Trophoblast cell (in vitro differentiated cells and primary cell): ENCODE measurements around the gene KCTD5.

Source experiments
- DNase-seq, 2 donors: peaks; one replicate each; pipeline ENCODE4 v3.0.0-alpha.2; 2016
- H2AFZ ChIP-seq: 2 replicates; pipeline ENCODE4 v1.6.1; 2013; ENCODE audit warnings: low read length, moderate library complexity, mild to moderate bottlenecking; ENCODE audit not compliant: insufficient read depth, poor library complexity
- H2AK5ac ChIP-seq: 2 replicates; pipeline ENCODE4 v1.6.1; 2013; ENCODE audit warnings: mild to moderate bottlenecking, low read length
- H2BK120ac ChIP-seq: 2 replicates; pipeline ENCODE4 v1.6.1; 2013; ENCODE audit warnings: low read length, mild to moderate bottlenecking, moderate library complexity; ENCODE audit not compliant: insufficient read depth, poor library complexity
- H2BK12ac ChIP-seq: 2 replicates; pipeline ENCODE4 v1.6.1; 2013; ENCODE audit warnings: mild to moderate bottlenecking, low read length, moderate library complexity
- H2BK5ac ChIP-seq: 2 replicates; pipeline ENCODE4 v1.6.1; 2013; ENCODE audit warnings: low read length, low read depth, moderate library complexity, mild to moderate bottlenecking; ENCODE audit not compliant: poor library complexity
- H3K14ac ChIP-seq: 2 replicates; pipeline ENCODE4 v1.6.1; 2013; ENCODE audit warnings: mild to moderate bottlenecking, low read length
- H3K18ac ChIP-seq: 2 replicates; pipeline ENCODE4 v1.6.1; 2013; ENCODE audit warnings: mild to moderate bottlenecking, low read length
- H3K23ac ChIP-seq: 2 replicates; pipeline ENCODE4 v1.6.1; 2013; ENCODE audit warnings: low read length
- H3K27ac ChIP-seq: 2 replicates; pipeline ENCODE4 v1.5.1; 2013; ENCODE audit warnings: low read depth, mild to moderate bottlenecking, inconsistent platforms, low read length, moderate library complexity
- H3K27me3 ChIP-seq: 2 replicates; pipeline ENCODE4 v1.6.1; 2013; ENCODE audit warnings: inconsistent platforms, mild to moderate bottlenecking, low read length, moderate library complexity; ENCODE audit not compliant: insufficient read depth
- H3K36me3 ChIP-seq, 2 experiments: 1 replicate in 1 of 2; 2 replicates in 1 of 2; pipeline ENCODE4 v1.6.1; 2013; ENCODE audit warnings: low read length in 2 of 2, mild to moderate bottlenecking in 2 of 2, moderate library complexity in 1 of 2; ENCODE audit not compliant: insufficient read depth in 2 of 2, control insufficient read depth in 1 of 2
- H3K4ac ChIP-seq: 2 replicates; pipeline ENCODE4 v1.6.1; 2013; ENCODE audit warnings: low read depth, mild to moderate bottlenecking, low read length, moderate library complexity
- H3K4me1 ChIP-seq, 2 experiments: 1 replicate in 1 of 2; 2 replicates in 1 of 2; pipeline ENCODE4 v1.6.1; 2013; ENCODE audit warnings: low read length in 2 of 2, mild to moderate bottlenecking in 2 of 2, moderate library complexity in 1 of 2; ENCODE audit not compliant: insufficient read depth in 2 of 2, control insufficient read depth in 1 of 2
- H3K4me2 ChIP-seq: 2 replicates; pipeline ENCODE4 v1.6.1; 2013; ENCODE audit warnings: inconsistent platforms, mild to moderate bottlenecking, low read length, moderate library complexity
- H3K4me3 ChIP-seq: 2 replicates; pipeline ENCODE4 v1.5.1; 2013; ENCODE audit warnings: mild to moderate bottlenecking, low read depth, low read length, inconsistent platforms
- H3K79me1 ChIP-seq: one replicate; pipeline ENCODE4 v1.6.1; 2013; ENCODE audit warnings: low read length
- H3K79me2 ChIP-seq: 2 replicates; pipeline ENCODE4 v1.6.1; 2013; ENCODE audit warnings: low read length, mild to moderate bottlenecking; ENCODE audit not compliant: control insufficient read depth, insufficient read depth, poor library complexity
- H3K9ac ChIP-seq: 2 replicates; pipeline ENCODE4 v1.6.1; 2013; ENCODE audit warnings: mild to moderate bottlenecking, low read length
- H3K9me3 ChIP-seq: 2 replicates; pipeline ENCODE4 v1.6.1; 2013; ENCODE audit warnings: low read depth, mild to moderate bottlenecking, control low read depth, inconsistent platforms, low read length; ENCODE audit not compliant: insufficient read depth
- H4K12ac ChIP-seq: 2 replicates; pipeline ENCODE4 v1.6.1; 2013; ENCODE audit warnings: low read depth, mild to moderate bottlenecking, low read length, moderate library complexity
- H4K8ac ChIP-seq: 2 replicates; pipeline ENCODE4 v1.6.1; 2013; ENCODE audit warnings: low read depth, mild to moderate bottlenecking, low read length, moderate library complexity
- H4K91ac ChIP-seq: one replicate; pipeline ENCODE4 v1.6.1; 2013; ENCODE audit warnings: low read depth, mild to moderate bottlenecking, low read length, moderate library complexity
- WGBS: extraction: QIAGEN DNeasy Blood & Tissue Kit; methylation state at CpG from one replicate; pipeline ENCODE4 v1.1.7; 2013; ENCODE audit warnings: missing lambda C conversion rate; ENCODE audit not compliant: insufficient read length, insufficient coverage; ENCODE audit errors: extremely low coverage; 5-methylcytosine and 5-hydroxymethylcytosine counted together

KCTD5 gene

DNA sequence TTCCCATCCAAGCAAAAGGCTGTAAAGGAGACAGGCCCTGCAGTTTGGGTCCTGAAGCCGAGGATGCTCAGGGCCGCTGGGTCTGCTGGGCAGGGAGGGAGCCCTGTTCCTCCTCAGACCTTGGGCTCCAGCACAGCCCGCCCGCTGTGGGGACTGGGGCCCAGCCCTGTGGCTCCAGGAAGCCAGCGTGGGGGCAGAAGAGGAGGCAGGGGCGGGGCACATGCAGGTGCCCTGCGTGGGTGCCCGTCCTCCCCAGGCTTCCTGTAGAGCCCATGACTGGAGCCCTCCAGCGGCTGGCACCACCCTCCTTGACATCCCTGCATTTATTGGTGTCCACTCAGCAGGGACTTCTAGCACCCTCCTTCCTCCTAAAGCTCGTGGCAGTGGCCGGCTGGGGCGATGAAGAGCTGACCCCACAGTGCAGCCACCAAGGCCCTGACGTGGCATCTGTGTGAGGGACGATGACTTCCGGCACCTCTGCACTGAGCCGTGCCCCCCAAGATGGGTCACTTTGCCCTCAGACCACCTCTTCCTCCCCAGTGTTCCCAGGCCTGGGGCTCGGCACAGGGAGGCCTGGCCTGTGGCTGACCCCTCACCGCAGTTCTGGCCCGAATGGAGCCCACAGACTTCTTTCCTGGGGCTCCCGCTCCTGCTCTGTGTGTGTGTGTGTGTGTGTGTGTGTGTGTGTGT, 27.8 kb downstream of the KCTD5 start:
- Histone ChIP-seq H3K9ac (no peak overlapping the region), H2AK5ac (no peak overlapping the region), H4K8ac (no peak overlapping the region), H3K4me3 (no peak overlapping the region), H4K12ac (no peak overlapping the region), H3K4me1 (no peaks in the 10 kb centered on the region), H2AFZ (no peak overlapping the region), H3K36me3 (peaks cover 37 to 38% of the 10 kb centered on the region in 2 experiments), H4K91ac (no peak overlapping the region), H3K4ac (no peak overlapping the region), H3K79me2 (no peaks in the 10 kb centered on the region), H3K4me2 (no peak overlapping the region), H3K23ac (no peak overlapping the region), H3K14ac (no peak overlapping the region), H3K9me3 (no peaks in the 10 kb centered on the region), H2BK5ac (no peak overlapping the region), H3K79me1 (no peaks in the 10 kb centered on the region), H3K27ac (no peak overlapping the region), H2BK120ac (no peak overlapping the region), H3K18ac (no peak overlapping the region), H3K27me3 (no peaks in the 10 kb centered on the region), H2BK12ac (no peak overlapping the region)
- DNase-seq = no peak
- WGBS = no CpG with 5 or more reads among the region's 20 CpGs

DNA sequence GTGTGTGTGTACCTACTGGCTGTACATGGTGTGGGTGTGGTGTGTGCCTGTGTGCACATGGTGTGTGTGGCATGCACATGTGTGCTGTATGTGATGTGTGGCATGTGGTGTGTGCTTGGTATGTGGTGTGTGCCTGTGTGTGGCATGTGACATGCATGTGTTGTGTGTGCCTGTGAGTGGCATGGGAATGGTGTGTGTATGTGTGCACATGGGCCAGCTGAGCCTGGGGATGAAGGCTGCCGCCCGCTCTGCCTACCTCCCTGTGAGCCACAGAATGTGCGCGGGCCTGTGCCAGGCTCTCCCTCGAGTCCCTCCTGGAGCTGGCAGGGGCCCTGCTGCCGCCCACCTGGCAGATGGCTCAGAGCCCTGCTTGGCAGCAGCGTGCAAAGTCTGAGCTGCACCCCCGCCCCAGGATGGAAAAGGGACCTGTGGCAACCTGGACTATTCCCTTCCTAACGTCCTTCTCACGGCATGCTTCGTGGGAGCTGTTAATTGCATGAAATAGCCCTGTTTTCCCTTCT, 28.4 kb downstream of the KCTD5 start:
- Histone ChIP-seq H3K4me2 (no peak overlapping the region), H3K4ac (no peak overlapping the region), H3K23ac (no peak overlapping the region), H3K4me3 (peak overlapping the region; percentile 40), H2BK120ac (no peak overlapping the region), H3K79me1 (no peaks in the 10 kb centered on the region), H2AK5ac (no peak overlapping the region), H3K27me3 (no peaks in the 10 kb centered on the region), H4K8ac (no peak overlapping the region), H3K9me3 (no peaks in the 10 kb centered on the region), H3K18ac (no peak overlapping the region), H4K12ac (no peak overlapping the region), H2BK12ac (no peak overlapping the region), H2AFZ (no peak overlapping the region), H4K91ac (no peak overlapping the region), H3K36me3 (peaks cover 32% of the 10 kb centered on the region in 2 experiments), H3K4me1 (no peaks in the 10 kb centered on the region), H3K79me2 (no peaks in the 10 kb centered on the region), H3K9ac (no peak overlapping the region), H2BK5ac (no peak overlapping the region), H3K14ac (no peak overlapping the region), H3K27ac (no peak overlapping the region)
- DNase-seq = no peak
- no CpG with 5 or more reads among the region's 11 CpGs for WGBS

DNA sequence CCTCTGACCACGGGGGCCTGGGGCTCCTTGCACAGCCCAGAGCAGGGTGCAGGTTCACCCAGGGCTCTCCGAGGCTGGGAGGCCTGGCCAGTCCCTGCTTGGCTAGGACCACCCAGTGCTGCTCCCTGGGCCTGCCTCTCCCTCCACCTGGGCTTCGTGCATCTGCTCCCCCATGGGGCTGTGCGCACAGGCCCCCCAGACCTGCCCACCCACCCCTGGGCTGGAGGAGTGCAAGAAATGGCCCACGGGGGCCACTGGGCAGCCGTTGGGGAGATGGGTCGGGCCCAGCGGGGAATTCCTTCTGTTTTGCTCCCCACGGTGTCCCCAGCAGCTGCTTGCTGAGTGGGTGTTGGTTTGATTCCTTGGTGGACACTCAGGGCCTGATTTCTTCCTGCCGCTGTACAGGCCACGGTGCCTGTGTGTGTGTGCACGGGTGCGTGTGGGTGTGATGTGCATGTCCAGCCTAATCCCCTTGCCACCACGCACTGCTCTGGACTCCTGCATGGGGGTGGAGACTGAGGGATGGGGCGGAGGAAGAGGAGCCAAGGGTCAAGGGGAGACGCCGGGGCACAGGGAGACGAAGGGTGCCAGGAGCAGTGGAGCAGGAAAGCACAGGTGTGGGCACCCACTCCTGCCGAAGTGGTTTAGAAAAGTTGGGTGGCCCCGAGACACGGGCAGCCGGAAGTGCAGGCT, 29.2 kb downstream of the KCTD5 start:
- Histone ChIP-seq H3K79me2 (no peaks in the 10 kb centered on the region), H3K4me2 (no peak overlapping the region), H3K14ac (no peak overlapping the region), H3K79me1 (no peaks in the 10 kb centered on the region), H2BK120ac (no peak overlapping the region), H2BK5ac (no peak overlapping the region), H4K91ac (no peak overlapping the region), H2BK12ac (no peak overlapping the region), H3K9ac (no peak overlapping the region), H4K12ac (no peak overlapping the region), H3K18ac (no peak overlapping the region), H2AK5ac (no peak overlapping the region), H4K8ac (no peak overlapping the region), H2AFZ (no peak overlapping the region), H3K23ac (no peak overlapping the region), H3K4ac (no peak overlapping the region), H3K9me3 (no peaks in the 10 kb centered on the region), H3K4me3 (no peak overlapping the region), H3K27ac (no peak overlapping the region), H3K4me1 (no peaks in the 10 kb centered on the region), H3K27me3 (no peaks in the 10 kb centered on the region), H3K36me3 (peaks cover 24 to 27% of the 10 kb centered on the region in 2 experiments)
- no CpG with 5 or more reads among the region's 22 CpGs for WGBS
- DNase-seq = no peak

DNA sequence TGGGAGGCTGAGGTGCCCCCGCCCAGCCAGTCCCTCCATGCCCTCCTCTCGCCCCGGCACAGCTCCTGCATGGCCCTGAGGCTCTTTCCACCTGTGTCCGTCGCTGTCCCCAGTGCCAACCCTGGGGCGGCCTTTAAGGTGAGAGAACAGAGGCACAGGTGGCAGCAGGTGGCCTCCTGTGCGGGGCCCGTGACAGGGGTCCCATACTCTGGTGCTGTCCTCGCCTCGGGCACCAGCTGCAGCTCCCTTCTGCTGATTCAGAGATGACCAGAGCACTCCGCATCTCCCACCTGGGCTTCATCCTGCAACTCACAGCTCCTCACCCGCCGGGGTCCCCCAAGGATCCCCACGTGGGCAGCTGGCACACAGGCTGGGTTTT, 29.7 kb downstream of the KCTD5 start:
- no peaks in the 10 kb centered on the region for H3K79me1 ChIP-seq
- H4K12ac ChIP-seq = no peak overlapping the region
- no peak for DNase-seq
- no peak overlapping the region for H4K8ac ChIP-seq
- no peak overlapping the region for H3K18ac ChIP-seq
- no peak overlapping the region for H3K27ac ChIP-seq
- H2BK12ac ChIP-seq = no peak overlapping the region
- H2BK120ac ChIP-seq = no peak overlapping the region
- no peak overlapping the region for H2AK5ac ChIP-seq
- no peak overlapping the region for H3K14ac ChIP-seq
- H3K9me3 ChIP-seq = no peaks in the 10 kb centered on the region
- H3K4me1 ChIP-seq = no peaks in the 10 kb centered on the region
- H2AFZ ChIP-seq = no peak overlapping the region
- peaks cover 21 to 24% of the 10 kb centered on the region in 2 experiments for H3K36me3 ChIP-seq
- no peak overlapping the region for H3K4me3 ChIP-seq
- H3K27me3 ChIP-seq = no peaks in the 10 kb centered on the region
- no CpG with 5 or more reads among the region's 14 CpGs for WGBS
- no peak overlapping the region for H3K4ac ChIP-seq
- H4K91ac ChIP-seq = no peak overlapping the region
- no peaks in the 10 kb centered on the region for H3K79me2 ChIP-seq
- no peak overlapping the region for H3K9ac ChIP-seq
- no peak overlapping the region for H2BK5ac ChIP-seq
- no peak overlapping the region for H3K4me2 ChIP-seq
- no peak overlapping the region for H3K23ac ChIP-seq
